Fibroblast of villous mesenchyme (primary cell): Measurements from ENCODE around the gene CHD9NB. TPM values are rescaled to one million over a fixed set of nuclear protein-coding genes. Genes with fewer than 3 reads are reported as not detected.
"Not testable (repeated sequence)": the region's sequence is repeated elsewhere in the genome, so short reads cannot be mapped to it uniquely, and the experiment has no call there.

Experiments
- DNase-seq: peaks from one replicate; pipeline ENCODE4 v3.0.0-alpha.2; 2010; ENCODE audit warnings: low read depth
- H3K4me3 ChIP-seq: 2 replicates; pipeline ENCODE4 v1.5.1; 2011; ENCODE audit warnings: low read depth, mild to moderate bottlenecking, low read length
- CTCF ChIP-seq: IDR thresholded peaks from 2 replicates; pipeline ENCODE4 v1.5.1; 2012; ENCODE audit warnings: low read depth, mild to moderate bottlenecking, low read length; ENCODE audit not compliant: insufficient read depth
- total RNA-seq: library from RNA; depleted of rRNA; stranded (reverse); fragments of >200 nt; gene quantifications from 2 replicates; pipeline ENCODE4 v1.2.3, GENCODE V29; 2012

The CHD9NB gene
- total RNA-seq, 1 donor: 2.6 TPM

GRCh38 chr16:53078765-53079485, 26.2 kb upstream of the CHD9NB start:
- DNase-seq: no peak
- no peak overlapping the region for H3K4me3 ChIP-seq
- TF ChIP-seq CTCF: no peak

- TF ChIP-seq CTCF: no peak
- DNase-seq: no peak
- no peak overlapping the region for H3K4me3 ChIP-seq
Observed at GRCh38 chr16:53078247-53078646, 25.6 kb upstream of the CHD9NB start.

GRCh38 chr16:53075461-53075860, 22.8 kb upstream of the CHD9NB start:
- DNase-seq, H3K4me3 ChIP-seq: not testable (repeated sequence)

GRCh38 chr16:53074296-53074695, 21.6 kb upstream of the CHD9NB start:
- not testable (repeated sequence) for DNase-seq, H3K4me3 ChIP-seq

- no peak for DNase-seq
- no peak overlapping the region for H3K4me3 ChIP-seq
- no peak for TF ChIP-seq CTCF
Observed at GRCh38 chr16:53073022-53073421, 20.3 kb upstream of the CHD9NB start.

- no peak overlapping the region for H3K4me3 ChIP-seq
- TF ChIP-seq CTCF: no peak
- no peak for DNase-seq
Observed at GRCh38 chr16:53071748-53072301, 19.1 kb upstream of the CHD9NB start.

- DNase-seq: no peak
- no peak overlapping the region for H3K4me3 ChIP-seq
- no peak for TF ChIP-seq CTCF
Observed at GRCh38 chr16:53069772-53070171, 17.1 kb upstream of the CHD9NB start.

- no peak for DNase-seq
- no peak for TF ChIP-seq CTCF
- no peak overlapping the region for H3K4me3 ChIP-seq
Observed at GRCh38 chr16:53068423-53068833, 15.7 kb upstream of the CHD9NB start.
